ENCODE results near the gene FCRL2. TPM values are rescaled to one million over a fixed set of nuclear protein-coding genes. Genes with fewer than 3 reads are reported as not detected.
A peak's percentile ranks its signal among the peaks of the same experiment; 100 is the strongest.
"Not testable (repeated sequence)": the region's sequence is repeated elsewhere in the genome, so short reads cannot be mapped to it uniquely, and the experiment has no call there.

Gene FCRL2
- polyA plus RNA-seq, 1 donor from 2014 or later = 52.3 TPM

DNA sequence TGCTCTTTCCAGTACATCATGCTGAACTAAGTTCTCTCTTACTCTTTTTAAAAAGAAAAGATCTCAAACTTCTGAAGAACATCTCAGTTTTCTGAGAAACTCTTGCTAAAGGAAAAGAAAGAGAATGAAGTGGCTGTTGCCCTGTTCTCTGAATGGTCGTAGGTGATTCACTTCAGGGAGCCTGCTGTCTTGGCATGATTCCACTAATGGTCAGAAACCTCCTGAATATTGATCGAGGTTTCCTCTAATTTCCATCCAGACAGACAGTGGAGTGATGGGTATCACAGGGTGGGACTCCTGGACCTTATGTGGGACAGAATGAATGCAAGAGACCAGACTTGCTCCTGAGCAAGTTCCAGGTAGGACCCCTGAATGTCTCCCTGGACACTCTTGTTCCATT lies 2.5 kb downstream of the FCRL2 start:
- H3K36me3 Mint-ChIP-seq = peaks cover 2% of the 10 kb centered on the region
- no peaks in the 10 kb centered on the region for H3K27me3 Mint-ChIP-seq
- H3K9me3 Mint-ChIP-seq = no peaks in the 10 kb centered on the region
- peak overlapping the region in 2 of 3 donors; percentile 4 to 29 for H3K27ac Mint-ChIP-seq
- peak overlapping the region; percentile 57 to 90 (median 74) for H3K4me3 Mint-ChIP-seq
- H3K4me1 Mint-ChIP-seq = peaks cover 41 to 70% (median 60%) of the 10 kb centered on the region in 3 donors

DNA sequence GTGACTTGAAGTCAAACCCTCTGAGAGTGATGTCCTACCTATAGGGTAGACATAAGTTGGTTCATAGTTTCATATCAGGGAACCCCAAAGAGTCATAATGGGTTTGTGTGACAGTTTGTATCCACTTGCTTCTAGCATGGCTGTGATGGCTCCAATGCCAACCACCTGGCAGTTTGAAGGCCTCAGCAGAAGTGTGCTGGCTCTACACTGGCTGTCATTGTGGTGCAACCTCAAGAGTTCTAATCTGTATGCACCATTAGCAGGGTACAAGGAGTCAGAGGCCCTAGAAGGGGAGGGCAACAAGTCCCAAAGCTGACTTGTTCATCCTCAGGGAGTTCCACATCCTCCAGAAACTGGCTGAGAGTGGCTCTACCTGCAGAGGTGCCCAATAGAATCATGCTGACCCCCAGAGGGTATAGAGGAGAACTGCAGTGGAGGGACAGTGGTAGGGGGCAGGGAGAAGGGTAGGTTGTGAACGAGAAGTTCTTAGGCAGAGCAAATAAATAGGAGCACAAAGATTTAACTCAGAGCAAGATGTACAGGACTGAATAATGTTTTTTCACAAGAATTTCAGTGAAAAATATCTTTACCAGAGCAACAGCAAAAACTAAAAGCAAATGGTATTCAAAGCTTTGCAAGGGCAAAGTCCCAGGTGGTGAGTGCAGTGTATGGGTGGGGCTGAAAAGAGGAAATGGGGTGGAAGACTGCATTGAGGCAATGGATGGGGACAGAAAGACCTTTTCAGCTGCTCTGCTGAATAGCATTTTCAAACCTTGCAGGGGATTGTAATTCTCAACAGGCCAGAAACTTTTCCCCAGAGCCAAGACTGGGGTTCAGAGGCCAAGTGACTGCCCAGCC lies 3.2 kb downstream of the FCRL2 start:
- peak overlapping the region; percentile 4 to 29 (median 19) for H3K27ac Mint-ChIP-seq

DNA sequence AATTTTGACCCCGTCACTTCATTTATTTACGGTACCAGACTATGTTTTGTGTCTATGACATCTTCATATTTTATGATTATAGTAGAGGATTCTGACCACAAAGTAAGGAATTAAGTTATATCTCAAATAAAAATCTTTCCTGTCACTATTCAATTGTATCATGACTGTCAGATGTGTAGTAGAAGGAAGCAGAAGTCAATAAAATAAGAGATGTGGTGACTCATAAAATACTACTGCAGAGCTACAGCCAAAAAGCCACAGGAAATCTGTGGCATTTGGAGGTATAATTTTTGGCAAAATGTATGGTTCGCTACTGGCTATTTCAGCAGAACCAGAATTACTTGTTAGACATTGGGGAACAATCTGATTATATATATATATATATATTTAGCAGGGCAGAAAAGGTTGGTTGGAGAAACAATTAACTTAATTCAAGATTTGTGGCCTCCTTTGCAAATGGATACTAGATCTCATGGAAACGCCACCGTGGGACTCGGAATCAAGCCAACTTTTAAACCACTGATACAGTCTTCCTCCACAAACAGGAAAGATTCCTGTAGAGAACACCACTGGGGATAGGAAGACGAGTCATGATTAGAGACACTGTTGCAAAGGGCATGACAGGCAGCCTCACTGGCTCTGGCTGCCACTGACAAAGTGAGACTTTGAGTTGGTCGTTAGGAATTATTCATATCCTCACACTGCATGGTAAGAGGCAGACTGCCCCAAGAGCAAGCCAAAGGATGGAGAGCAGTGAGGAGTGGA lies 5.1 kb downstream of the FCRL2 start:
- Mint-ChIP-seq H3K27ac (peak overlapping the region in 2 of 3 donors; percentile 81 to 94), H3K36me3 (peaks cover 2% of the 10 kb centered on the region), H3K4me1 (peaks cover 29 to 54% (median 41%) of the 10 kb centered on the region in 3 donors), H3K9me3 (no peaks in the 10 kb centered on the region), H3K4me3 (peak overlapping the region in 3 of 4 donors; percentile 7 to 89 (median 83)), H3K27me3 (no peaks in the 10 kb centered on the region)

More for the DNA sequence above, 3.2 kb downstream of the FCRL2 start:
- peaks cover 37 to 65% (median 56%) of the 10 kb centered on the region in 3 donors for H3K4me1 Mint-ChIP-seq
- no peaks in the 10 kb centered on the region for H3K9me3 Mint-ChIP-seq
- H3K4me3 Mint-ChIP-seq = peak overlapping the region; percentile 57 to 90 (median 74)
- H3K27me3 Mint-ChIP-seq = no peaks in the 10 kb centered on the region
- peaks cover 2% of the 10 kb centered on the region for H3K36me3 Mint-ChIP-seq

DNA sequence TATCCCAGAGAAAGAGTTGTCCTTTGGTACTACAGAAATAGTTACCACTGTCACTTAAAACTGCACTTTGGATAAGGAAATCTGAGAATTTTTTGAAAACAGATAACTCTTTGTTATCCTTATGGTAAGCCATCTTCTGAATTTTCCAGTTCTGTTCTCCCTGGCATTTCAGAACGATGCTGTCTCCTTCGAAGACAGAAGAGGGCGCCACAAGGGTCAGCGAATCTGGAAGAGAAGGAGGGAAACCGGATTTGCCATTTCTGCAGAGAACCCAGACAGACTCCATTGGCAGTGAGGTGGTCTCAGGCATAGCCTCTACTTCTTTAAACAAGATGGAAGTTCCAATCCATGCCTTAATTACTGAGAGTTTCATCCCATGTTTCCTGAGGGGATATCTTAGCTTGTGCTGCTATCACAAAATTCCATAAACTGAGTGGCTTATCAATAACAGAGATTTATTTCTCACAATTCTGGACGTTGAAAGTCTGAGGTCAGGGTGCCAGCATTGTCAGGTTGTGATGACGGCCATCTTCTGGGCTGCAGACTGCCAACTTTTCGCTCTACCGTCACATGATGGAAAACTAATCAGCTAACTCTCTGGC lies 6.4 kb downstream of the FCRL2 start:
- H3K27me3 Mint-ChIP-seq = no peaks in the 10 kb centered on the region
- H3K9me3 Mint-ChIP-seq = no peaks in the 10 kb centered on the region
- no peak overlapping the region for H3K4me3 Mint-ChIP-seq
- no peak overlapping the region for H3K27ac Mint-ChIP-seq
- peaks cover 34 to 46% (median 42%) of the 10 kb centered on the region in 3 donors for H3K4me1 Mint-ChIP-seq
- H3K36me3 Mint-ChIP-seq = peaks cover 5% of the 10 kb centered on the region

DNA sequence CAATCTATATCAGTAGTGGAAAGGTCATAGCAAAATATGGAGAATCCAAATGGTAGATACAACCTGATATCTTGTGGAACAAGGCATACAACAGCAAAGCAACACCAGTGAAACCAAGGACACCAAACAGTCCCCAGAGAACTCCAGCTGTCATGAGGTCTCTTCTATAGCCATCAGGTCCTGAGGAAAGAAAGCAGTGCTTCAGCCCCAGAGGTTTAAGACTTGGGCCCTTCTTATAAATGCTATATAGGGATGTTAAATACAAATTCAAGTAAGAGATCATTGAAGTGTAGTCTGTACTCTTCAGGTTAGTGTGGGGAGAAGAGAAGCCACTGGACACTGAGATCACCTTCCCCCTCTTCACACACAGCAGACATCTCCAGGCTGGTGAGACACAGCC lies 10.1 kb downstream of the FCRL2 start:
- peak overlapping the region in 2 of 3 donors; percentile 6 to 42 for H3K27ac Mint-ChIP-seq
- H3K9me3 Mint-ChIP-seq = no peaks in the 10 kb centered on the region
- H3K36me3 Mint-ChIP-seq = peaks cover 15% of the 10 kb centered on the region
- H3K4me3 Mint-ChIP-seq = no peak overlapping the region
- H3K4me1 Mint-ChIP-seq = peaks cover 38% of the 10 kb centered on the region in 3 donors
- no peaks in the 10 kb centered on the region for H3K27me3 Mint-ChIP-seq

DNA sequence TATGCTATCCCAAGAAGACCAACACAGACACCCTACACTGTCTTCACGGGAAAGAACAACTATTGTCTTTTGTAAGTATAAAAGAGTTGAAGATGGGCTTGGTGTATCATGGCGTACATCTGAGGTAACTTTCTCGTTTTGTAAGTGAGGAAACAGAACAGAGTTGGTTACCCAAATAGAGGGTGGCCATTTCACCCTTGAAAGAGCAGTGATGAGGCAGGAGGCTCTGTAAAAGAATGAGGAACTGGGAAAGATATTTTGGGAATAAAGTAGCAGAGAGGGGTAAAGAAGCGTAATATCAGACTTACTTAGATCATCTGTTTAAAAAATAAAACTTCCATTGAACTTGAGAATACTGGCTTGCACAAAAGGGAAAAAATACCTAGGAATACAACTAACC lies 18.9 kb downstream of the FCRL2 start:
- H3K4me3 Mint-ChIP-seq = peak overlapping the region in 2 of 4 donors; percentile 65 to 87

DNA sequence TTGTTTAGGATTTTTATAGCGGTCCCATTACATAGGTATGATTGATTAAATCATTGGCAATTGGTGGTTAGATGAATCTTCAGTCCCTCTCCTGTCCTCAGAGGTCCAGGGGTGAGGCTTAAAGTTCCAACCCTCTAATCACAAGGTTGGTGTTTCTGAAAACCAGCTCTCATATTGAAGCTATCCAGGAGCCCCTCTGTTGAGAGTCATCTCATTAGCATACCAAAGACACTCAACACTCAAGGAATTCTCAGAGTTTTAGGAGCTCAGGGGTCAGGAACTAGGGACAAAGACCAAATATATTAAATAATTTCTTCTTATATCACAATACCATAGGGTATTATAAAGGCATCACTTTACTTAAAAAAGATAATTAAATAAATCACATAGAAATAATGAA lies 23.3 kb downstream of the FCRL2 start:
- Mint-ChIP-seq H3K9me3 (peaks cover 0 to 6% (median 2%) of the 10 kb centered on the region in 3 donors), H3K27ac (no peak overlapping the region), H3K4me1 (peaks cover 13 to 27% (median 17%) of the 10 kb centered on the region in 3 donors), H3K36me3 (peaks cover 19% of the 10 kb centered on the region), H3K4me3 (no peak overlapping the region), H3K27me3 (no peaks in the 10 kb centered on the region)

More for the DNA sequence above, 18.9 kb downstream of the FCRL2 start:
- no peaks in the 10 kb centered on the region for H3K27me3 Mint-ChIP-seq
- H3K4me1 Mint-ChIP-seq = peaks cover 16 to 34% (median 20%) of the 10 kb centered on the region in 3 donors
- peaks cover 34% of the 10 kb centered on the region for H3K36me3 Mint-ChIP-seq
- peak overlapping the region in 1 of 3 donors; percentile 12 for H3K27ac Mint-ChIP-seq
- peaks cover 6 to 17% (median 9%) of the 10 kb centered on the region in 3 donors for H3K9me3 Mint-ChIP-seq

DNA sequence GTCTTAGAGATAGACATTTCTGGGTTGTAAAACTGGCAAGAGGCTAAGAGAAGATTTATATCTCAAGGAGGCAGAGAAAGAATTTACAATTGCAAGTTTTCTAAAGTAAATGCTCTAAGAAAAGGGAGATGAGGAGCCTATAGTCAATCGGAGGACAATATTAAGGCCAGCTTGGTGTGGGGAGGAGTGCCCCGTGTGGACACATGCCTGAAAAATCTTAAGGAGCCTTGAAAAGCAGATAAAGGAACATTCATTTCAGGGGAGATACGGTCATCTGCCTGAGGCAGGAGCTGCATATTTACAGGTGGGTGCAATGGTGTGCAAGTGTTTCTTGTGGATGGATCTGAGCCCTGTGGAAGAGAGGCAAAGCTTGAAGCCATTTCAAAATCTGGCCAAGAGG lies 25.6 kb downstream of the FCRL2 start:
- Mint-ChIP-seq H3K27me3 (no peaks in the 10 kb centered on the region), H3K27ac (no peak overlapping the region), H3K36me3 (peaks cover 12% of the 10 kb centered on the region), H3K4me3 (no peak overlapping the region), H3K4me1 (peaks cover 16 to 25% (median 21%) of the 10 kb centered on the region in 3 donors), H3K9me3 (no peaks in the 10 kb centered on the region)

DNA sequence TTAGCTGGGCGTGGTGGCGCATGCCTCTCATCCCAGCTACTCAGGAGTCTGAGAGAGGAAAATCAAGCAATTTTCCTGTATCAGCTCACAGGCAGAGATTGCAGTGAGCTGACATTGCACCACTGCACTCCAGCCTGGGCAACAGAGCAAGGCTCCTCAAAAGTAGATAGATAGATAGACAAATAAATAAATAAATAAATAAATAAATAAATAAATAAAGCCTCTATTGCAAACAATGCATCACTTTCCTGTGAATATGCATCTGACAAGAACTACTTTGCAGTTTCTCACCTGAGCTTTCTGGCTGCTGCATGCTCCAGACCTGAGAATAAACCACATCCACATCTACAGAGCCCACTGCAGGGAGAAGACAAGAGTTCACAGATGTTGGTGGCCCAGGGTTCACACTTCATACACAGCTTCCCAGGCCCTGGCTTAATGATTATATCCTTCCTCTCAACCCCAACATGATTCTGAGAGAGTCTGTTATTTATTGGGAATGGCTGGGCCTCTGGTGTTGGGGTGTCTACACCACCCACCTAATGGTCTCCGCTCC lies 28.6 kb downstream of the FCRL2 start:
- H3K9me3 Mint-ChIP-seq = no peaks in the 10 kb centered on the region
- H3K4me1 Mint-ChIP-seq = peaks cover 16 to 25% (median 22%) of the 10 kb centered on the region in 3 donors
- H3K27me3 Mint-ChIP-seq = no peaks in the 10 kb centered on the region
- peaks cover 14% of the 10 kb centered on the region for H3K36me3 Mint-ChIP-seq
- H3K27ac Mint-ChIP-seq = peak overlapping the region in 2 of 3 donors; percentile 21 to 42
- H3K4me3 Mint-ChIP-seq = no peak overlapping the region

DNA sequence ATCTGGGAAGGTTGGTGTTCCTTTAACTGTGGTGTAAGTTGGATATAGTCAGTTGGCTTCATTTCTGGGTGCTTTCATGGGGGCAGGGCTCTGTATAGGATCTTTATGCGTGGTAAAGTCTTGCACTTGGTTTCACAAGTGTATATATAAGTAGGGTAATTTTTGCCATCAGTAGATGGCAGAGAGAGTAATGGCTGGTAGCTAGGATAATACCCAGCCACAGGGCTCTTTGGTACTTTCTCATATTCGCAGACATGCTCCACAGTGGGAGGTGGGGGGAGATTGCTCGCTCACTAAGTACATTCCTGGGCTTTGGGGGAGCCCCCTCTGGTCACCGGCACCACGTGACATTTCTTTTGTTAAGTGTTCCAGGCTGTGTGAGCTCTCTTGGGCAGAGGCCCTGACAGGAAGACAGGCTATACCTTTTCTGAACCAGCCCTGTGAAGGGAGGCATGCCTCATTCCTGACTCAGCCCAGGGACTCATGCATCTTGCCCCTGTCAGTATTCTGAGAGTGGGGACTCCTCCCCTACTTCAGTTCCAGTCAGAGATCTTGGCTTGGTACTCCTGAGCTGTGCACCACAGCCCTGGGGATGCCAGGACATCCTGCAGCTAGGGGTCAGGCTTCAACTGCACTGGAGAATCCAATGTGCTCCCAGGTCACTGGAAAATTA lies 37.6 kb downstream of the FCRL2 start:
- H3K4me1 Mint-ChIP-seq = peaks cover 30 to 42% (median 34%) of the 10 kb centered on the region in 3 donors

DNA sequence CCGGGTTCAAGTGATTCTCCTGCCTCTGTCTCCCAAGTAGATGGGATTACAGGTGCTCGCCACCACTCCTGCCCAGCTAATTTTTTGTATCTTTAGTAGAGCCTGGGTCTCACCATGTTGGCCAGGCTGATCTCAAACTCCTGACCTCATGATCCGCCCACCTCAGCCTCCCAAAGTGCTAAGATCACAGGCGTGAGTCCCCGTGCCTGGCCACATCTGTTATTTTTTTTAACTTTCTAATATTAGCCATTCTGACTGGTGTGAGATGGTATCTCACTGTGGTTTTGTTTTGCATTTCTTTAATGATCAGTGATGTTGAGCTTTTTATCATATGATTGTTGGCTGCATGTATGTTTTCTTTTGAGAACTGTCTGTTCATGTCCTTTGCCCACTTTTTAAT lies 40.9 kb downstream of the FCRL2 start:
- Mint-ChIP-seq H3K4me3 (peak overlapping the region in 2 of 4 donors; percentile 63 to 69), H3K4me1 (peaks cover 49 to 62% (median 51%) of the 10 kb centered on the region in 3 donors), H3K27ac (peak overlapping the region in 2 of 3 donors; percentile 15 to 71)
- not testable (repeated sequence) for H3K9me3 Mint-ChIP-seq, H3K36me3 Mint-ChIP-seq, H3K27me3 Mint-ChIP-seq

More for the DNA sequence above, 37.6 kb downstream of the FCRL2 start:
- peaks cover 7% of the 10 kb centered on the region for H3K36me3 Mint-ChIP-seq
- no peaks in the 10 kb centered on the region for H3K9me3 Mint-ChIP-seq
- no peak overlapping the region for H3K4me3 Mint-ChIP-seq
- no peaks in the 10 kb centered on the region for H3K27me3 Mint-ChIP-seq
- H3K27ac Mint-ChIP-seq = no peak overlapping the region

DNA sequence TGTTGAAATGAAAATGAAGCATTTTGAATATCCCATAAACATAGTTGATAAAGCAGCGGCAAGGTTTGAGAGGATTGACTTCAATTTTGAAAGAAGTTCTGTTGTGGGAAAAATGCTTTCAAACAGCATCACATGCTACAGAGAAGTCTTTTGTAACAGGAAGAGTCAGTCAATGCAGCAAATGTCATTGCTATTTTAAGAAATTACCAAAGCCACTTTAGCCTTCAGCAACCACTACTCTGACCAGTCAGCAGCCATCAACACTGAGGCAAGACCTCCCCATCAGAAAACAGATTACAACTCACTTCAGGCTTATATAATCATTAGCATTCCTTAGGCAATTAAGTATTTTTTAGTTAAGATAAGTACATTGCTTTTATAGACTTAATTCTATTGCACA lies 42.6 kb downstream of the FCRL2 start:
- Mint-ChIP-seq H3K4me1 (peaks cover 52 to 60% (median 56%) of the 10 kb centered on the region in 3 donors), H3K9me3 (no peaks in the 10 kb centered on the region), H3K27ac (peak overlapping the region; percentile 8 to 81 (median 21)), H3K36me3 (peaks cover 4% of the 10 kb centered on the region), H3K4me3 (peak overlapping the region in 2 of 4 donors; percentile 68 to 69), H3K27me3 (no peaks in the 10 kb centered on the region)

DNA sequence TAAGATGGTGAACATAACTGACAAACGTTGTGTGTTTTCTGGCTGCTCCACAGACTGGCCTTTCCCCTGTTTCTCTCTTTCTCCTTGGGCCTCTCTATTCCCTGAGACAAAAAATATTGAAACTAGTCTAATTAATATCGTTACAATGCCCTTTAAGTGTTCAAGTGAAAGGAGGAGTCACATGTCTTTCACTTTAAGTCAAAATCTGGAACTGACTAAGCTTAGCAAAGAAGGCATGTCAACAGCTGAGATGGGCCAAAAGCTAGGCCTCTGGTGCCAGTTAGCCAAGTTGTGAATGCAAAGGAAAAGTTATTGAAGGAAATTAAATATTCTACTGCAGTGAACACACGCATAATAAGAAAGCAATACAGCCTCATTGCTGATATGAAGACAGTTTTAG lies 44.2 kb downstream of the FCRL2 start:
- Mint-ChIP-seq H3K4me3 (peak overlapping the region in 3 of 4 donors; percentile 5 to 79 (median 63)), H3K4me1 (peaks cover 56 to 62% (median 59%) of the 10 kb centered on the region in 3 donors), H3K27me3 (no peaks in the 10 kb centered on the region), H3K9me3 (no peaks in the 10 kb centered on the region), H3K36me3 (peaks cover 2% of the 10 kb centered on the region), H3K27ac (peak overlapping the region in 2 of 3 donors; percentile 8 to 90)

DNA sequence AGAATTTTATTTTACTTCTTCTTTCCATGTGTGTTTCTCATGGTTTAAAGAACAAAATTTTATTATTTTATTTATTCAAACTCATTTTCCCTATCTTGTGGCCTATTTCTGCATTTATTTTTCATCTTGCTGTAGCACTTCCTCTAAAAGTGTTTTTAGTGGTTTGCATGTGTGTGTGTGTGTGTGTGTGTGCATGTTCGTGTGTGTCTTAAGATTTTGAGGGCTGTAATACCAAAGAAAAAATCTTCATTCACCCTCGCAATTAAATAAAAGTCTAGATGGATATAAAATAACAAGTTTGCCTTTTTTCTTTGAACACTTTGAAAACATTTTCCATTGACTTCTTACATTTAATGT lies 51.7 kb downstream of the FCRL2 start:
- Mint-ChIP-seq H3K36me3 (peaks cover 4% of the 10 kb centered on the region), H3K4me3 (peak overlapping the region; percentile 44 to 76 (median 54)), H3K27ac (peak overlapping the region; percentile 95 to 98 (median 96)), H3K4me1 (peaks cover 54 to 60% (median 59%) of the 10 kb centered on the region in 3 donors), H3K27me3 (no peaks in the 10 kb centered on the region), H3K9me3 (peaks cover 4 to 11% (median 6%) of the 10 kb centered on the region in 3 donors)
